GM18502 (cell line): Measurements from ENCODE around the gene ZNF467.

Source experiments
- ATAC-seq: cut with Tn5 transposase; IDR thresholded peaks from one replicate; pipeline ENCODE4 v1.9.1; 2021; ENCODE audit warnings: mild to moderate bottlenecking; ENCODE audit not compliant: unreplicated experiment, poor library complexity

The ZNF467 gene, protein sequence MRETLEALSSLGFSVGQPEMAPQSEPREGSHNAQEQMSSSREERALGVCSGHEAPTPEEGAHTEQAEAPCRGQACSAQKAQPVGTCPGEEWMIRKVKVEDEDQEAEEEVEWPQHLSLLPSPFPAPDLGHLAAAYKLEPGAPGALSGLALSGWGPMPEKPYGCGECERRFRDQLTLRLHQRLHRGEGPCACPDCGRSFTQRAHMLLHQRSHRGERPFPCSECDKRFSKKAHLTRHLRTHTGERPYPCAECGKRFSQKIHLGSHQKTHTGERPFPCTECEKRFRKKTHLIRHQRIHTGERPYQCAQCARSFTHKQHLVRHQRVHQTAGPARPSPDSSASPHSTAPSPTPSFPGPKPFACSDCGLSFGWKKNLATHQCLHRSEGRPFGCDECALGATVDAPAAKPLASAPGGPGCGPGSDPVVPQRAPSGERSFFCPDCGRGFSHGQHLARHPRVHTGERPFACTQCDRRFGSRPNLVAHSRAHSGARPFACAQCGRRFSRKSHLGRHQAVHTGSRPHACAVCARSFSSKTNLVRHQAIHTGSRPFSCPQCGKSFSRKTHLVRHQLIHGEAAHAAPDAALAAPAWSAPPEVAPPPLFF

DNA sequence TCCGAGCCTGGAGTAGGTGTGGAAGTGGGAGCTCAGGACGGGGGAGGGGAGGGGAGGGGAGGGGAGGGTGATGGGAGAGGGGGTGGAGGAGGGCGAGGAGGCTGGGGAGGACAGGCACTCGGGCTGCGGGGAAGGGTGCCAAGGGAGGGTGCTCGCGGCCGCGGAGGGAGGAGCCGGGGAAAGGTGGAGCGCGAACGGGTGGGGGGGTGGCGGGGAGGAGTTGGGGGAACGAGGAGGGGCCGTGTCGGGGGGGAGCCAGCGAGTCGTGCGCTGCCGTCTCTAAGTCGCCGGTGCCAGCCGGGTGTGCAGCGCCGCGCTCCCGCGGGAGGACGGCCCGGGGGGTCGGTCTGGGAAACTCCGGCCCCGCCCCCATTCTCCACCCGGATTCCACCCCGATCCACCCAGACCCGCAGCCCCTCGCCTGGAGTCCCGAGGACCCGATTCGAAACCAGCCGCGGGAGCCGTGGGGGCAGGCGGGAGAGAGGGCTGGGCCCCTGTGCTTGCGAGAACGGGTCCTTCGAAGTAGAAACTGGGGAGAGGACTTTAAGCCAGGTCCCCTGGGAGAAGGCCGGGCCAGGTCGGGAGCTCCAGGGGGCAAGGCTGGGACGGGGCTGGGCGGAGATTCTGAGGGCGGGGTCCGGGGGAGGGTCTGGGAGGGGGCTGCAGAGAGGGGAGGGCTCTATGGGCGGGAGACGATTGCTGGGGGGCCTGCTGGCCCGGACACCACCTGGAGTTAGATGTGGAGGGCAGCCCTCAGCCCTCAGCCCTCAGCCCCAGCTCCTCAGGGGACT lies at the start of gene ZNF467:
ZNF467 (minus strand) TSS at position 143 of the 791 bp plus-strand sequence. CDS start 2,556 bp downstream, outside the sequence.
- ATAC-seq, result no peak

DNA sequence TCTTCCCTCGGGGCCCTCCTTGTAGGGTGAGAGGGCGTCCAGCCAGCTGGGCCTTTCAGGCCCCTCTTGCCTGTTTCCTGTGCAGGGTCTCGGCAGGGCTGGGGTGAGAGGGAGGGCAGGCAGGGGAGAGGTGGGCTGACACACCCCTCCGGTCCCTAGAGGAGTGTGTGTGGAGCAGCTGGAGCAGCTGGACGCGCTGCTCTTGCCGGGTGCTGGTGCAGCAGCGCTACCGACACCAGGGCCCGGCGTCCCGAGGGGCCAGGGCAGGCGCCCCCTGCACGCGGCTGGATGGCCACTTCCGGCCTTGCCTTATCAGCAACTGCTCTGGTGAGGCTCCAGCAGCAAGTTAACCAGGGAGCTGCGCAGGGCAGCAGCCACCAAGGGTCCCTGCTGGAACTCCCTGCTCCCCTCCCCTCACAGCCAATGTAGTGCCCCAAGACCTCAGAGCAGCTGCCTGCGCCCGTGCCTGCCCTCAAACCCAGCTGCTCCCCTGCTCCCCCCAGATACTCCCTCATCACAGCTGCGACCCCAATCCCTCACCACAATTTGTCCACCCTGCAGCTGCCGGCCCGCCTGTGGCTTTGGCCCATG lies 49.1 kb upstream of the ZNF467 start:
- ATAC-seq, result no peak

DNA sequence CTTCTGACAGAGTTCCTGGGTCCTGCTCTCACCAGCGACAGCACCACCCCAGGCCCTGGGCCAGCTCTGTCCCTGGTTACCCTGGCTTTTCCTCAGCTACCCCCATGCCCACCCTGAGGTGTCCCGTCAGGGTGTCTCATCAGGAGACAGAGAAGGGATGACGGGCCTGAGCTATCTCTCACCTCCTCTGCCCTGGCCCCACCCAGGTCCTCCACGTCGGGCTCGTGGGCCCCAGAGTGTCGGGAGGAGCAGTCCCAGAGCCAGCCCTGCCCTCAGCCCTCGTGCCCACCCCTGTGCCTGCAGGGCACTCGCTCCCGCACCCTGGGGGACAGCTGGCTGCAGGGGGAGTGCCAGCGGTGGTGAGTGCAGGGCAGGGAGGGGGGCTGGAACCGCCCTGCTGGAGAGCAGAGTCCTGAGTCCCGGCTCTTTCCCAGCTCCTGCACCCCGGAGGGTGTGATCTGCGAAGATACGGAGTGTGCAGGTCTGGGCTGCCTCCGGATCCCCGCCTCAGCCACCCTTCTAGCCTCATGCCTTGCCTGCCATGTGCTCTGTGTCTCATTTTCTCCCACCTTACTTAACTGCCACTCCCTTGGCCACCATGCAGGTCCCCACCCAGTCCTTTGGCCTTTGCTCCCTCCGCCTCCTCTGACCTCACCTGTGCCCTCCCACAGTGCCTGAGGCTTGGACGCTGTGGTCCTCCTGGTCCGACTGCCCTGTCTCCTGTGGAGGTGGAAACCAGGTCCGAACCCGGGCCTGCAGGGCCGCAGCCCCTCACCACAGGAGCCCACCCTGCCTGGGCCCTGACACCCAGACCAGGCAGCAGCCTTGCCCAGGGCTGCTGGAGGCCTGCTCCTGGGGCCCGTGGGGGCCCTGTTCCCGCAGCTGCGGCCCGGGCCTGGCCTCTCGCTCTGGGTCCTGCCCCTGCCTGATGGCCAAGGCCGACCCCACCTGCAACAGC lies 48.1 kb upstream of the ZNF467 start:
- no peak for ATAC-seq

DNA sequence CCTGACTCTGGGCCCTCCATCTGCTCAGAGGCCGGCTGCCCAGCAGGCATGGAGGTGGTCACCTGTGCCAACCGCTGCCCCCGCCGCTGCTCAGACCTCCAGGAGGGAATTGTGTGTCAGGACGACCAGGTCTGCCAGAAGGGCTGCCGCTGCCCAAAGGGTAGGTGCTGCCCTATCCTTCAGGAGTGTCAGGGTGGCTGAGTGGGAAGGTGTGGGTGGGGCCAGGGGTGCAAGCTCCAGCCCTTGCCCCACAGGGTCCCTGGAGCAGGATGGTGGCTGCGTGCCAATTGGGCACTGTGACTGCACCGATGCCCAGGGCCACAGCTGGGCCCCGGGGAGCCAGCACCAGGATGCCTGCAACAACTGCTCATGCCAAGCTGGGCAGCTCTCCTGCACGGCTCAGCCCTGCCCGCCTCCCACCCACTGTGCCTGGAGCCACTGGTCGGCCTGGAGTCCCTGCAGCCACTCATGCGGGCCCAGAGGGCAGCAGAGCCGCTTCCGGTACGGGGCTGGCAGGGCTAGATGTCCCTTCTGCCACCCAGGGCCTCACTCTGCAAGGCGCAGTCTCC lies 47.3 kb upstream of the ZNF467 start:
- ATAC-seq, result no peak

DNA sequence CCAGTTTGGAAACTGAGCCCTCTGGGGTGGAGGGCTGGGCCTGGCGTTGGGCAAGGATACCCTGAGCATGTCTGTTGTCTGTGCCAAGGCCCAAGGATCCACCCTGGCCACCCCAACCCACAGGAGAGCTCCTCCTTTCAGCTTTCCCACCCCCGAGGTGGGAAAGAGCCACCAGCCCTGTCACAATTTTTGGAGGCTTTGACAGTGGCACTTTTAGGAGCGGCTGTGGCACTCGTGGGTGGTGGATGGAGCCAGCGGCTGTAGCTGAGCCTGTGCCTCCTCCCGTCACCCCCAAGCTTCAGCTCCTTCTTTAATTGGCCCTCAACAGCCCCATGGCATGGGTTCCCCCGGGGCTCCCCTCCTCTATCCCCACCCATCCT lies 46.6 kb upstream of the ZNF467 start:
- ATAC-seq, result no peak

DNA sequence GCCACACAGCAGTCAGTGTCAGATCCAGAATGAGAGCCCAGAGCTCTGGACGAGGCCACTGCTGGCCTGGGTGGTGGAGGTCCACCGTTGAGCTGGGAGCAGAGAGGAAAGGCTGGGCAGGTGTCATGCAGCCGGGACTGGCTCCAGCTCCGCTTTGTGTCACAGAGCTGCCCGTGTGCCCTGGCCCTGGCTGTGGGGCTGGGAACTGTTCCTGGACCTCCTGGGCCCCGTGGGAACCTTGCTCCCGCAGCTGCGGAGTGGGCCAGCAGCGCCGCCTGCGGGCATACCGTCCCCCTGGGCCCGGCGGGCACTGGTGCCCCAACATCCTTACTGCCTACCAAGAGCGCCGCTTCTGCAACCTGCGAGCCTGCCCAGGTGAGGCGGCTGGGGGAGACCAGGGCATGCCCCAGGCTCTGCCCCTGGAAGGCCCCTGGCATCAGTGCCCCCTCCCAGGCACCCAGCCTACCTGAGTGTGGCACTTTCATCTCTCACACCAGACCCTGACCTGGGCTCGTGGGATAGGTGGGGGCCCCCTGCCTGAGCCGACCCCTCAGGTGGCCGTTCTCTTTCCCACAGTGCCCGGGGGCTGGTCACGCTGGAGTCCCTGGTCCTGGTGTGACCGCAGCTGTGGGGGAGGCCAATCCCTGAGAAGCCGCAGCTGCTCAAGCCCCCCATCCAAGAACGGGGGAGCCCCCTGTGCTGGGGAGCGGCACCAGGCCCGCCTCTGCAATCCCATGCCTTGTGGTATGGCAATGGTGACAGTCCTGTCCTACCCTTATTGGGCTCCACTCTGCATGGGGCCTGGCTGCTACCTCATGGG lies 46.0 kb upstream of the ZNF467 start:
- no peak for ATAC-seq

DNA sequence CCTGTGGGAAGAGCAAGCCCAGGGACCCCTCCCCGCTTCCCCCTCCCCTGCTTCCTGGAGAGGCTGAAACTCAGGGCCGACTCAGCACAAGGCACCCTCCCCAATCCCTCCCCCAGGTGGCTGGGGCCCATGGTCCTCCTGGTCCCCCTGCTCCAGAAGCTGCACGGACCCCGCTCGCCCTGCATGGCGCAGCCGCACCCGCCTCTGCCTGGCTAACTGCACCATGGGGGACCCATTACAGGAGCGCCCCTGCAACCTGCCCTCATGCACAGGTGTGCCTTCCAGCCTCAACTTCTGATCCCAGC lies 45.1 kb upstream of the ZNF467 start:
- ATAC-seq, result no peak

DNA sequence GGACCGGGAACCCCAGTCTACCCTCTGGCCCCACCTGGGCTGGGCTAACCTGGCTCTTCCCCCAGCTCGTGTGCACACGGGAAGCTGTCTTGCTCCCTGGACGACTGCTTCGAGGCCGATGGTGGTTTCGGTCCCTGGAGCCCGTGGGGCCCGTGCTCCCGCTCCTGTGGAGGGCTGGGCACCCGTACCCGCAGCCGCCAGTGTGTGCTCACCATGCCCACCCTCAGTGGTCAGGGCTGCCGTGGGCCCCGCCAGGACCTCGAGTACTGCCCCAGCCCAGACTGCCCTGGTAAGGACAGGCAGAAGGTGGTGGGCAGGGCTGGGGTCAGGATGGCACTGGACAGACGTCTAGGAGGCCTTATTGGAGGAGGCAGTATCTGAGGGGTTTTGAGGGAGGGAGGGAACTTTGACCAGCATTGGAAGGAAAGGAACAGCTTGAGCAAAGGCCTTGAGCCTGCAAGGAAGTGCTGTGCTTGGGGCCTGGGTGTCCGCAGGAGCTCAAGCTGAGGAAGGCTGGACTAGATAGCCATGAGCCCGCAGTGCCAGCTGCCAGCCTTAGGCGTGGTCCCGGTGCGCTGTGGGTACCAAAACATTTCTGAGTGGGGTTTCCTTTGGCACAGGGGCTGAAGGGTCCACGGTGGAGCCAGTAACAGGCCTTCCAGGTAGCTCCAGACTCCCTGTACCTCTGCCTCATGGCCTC lies 44.6 kb upstream of the ZNF467 start:
- no peak for ATAC-seq

DNA sequence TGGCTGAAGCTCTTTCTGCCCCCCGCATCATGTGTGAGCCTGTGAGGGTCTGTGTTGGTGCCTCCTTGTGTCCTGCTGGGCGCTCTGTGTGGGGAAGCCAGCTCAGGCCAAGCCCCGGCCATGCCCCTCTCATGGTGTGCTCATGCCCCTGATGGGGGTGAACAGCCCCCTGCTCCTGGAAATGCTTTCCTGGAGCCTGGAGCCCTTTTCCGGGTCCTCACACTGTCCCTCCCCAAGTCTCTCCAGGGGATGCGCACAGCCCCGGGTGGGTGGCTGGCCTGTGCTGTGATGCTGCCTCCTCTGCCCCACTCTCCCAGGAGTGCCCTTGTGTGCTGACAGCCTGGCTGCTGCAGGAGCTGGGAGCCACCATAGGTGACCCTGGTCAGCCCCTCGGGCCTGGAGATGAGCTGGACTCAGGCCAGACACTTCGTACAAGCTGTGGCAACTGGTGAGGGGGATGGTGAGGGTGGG lies 43.9 kb upstream of the ZNF467 start:
- no peak for ATAC-seq

DNA sequence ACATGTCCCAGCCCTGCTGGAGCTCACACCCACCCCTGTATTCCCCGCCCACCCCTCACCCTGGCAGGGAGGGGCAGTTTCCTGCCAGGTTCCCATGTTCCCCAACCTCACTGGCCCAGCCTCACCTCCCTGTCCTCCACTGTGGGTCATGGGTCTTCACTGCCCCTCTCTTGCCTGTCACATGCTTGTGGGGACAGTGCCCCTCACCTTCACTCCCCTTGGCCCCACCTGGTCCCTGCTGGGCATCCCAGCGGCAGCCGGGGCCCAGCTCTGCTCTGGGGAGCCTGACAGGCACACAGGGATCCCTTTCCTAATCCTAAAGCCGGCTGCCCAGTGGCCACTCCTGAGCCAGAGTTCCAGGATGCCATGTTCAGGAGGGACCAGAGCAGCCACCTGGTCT lies 43.4 kb upstream of the ZNF467 start:
- no peak for ATAC-seq

DNA sequence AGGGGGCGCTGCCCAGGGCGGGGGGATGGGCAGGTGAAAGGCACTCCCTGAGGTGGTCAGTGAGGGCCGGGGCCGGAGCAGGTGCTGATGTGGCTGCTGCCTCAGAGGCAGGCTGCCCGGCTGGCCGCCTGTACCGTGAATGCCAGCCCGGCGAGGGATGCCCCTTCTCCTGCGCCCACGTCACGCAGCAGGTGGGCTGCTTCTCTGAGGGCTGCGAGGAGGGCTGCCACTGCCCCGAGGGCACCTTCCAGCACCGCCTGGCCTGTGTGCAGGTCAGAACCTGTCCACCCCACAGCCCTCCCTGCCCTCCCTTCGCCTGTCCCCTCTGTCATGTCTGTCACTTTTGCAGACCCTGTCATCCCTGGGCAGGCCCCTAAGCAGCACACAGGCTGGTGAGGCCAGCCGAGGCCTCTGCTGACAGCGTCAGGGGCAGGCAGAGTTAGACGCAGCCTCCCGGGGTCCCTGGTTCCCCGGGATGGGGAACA lies 42.9 kb upstream of the ZNF467 start:
- ATAC-seq, result no peak

DNA sequence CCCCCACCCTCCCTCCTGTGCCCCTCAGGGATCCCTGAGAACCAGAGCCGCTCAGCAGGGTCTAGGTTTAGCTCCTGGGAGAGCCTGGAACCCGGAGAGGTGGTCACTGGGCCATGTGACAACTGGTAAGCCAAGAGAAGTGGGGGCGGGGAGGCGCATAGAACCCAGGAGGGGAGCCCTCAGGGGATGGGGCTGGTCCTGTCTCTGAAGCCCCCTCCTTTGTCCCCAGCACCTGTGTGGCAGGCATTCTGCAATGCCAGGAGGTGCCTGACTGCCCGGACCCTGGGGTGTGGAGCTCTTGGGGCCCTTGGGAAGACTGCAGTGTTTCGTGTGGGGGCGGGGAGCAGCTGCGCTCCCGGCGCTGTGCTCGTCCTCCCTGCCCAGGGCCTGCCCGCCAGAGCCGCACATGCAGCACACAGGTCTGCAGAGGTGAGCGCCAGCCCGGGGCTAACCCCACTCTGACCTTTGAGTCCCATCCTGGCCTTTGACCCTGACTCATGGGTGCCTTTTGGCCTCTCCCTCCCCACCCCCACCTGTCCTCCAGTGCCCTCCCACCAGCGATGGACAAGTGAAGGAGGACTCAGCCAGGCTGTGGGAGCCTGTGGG lies 42.4 kb upstream of the ZNF467 start:
- ATAC-seq, result no peak

DNA sequence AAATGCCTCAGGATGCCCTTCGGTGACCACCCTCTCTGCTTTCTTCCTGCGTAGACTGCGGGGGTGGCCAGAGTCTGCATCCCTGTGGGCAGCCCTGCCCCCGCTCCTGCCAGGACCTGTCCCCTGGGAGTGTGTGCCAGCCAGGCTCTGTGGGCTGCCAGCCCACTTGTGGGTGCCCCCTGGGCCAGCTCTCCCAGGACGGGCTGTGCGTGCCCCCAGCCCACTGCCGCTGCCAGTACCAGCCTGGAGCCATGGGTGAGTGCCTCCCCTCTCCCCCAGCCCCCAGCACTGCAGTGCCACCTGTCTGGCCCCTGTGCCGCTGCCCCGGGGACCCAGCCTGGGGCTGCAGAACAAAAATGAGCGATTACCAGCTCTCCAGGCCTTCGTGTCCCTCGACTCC lies 41.7 kb upstream of the ZNF467 start:
- ATAC-seq, result no peak

DNA sequence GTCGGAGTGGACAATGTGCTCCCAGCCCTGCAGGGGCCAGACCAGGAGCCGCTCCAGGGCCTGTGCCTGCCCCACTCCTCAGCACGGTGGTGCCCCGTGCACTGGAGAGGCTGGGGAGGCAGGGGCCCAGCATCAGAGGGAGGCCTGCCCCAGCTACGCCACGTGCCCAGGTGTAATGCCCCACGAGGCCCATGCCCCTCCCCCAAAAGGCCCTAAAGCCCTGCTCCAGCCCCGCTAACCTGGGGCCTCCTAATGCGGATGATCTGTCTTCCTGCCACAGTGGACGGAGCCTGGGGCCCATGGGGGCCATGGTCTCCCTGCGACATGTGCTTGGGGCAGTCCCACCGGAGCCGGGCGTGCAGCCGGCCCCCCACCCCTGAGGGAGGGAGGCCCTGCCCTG lies 41.1 kb upstream of the ZNF467 start:
- ATAC-seq, result no peak

DNA sequence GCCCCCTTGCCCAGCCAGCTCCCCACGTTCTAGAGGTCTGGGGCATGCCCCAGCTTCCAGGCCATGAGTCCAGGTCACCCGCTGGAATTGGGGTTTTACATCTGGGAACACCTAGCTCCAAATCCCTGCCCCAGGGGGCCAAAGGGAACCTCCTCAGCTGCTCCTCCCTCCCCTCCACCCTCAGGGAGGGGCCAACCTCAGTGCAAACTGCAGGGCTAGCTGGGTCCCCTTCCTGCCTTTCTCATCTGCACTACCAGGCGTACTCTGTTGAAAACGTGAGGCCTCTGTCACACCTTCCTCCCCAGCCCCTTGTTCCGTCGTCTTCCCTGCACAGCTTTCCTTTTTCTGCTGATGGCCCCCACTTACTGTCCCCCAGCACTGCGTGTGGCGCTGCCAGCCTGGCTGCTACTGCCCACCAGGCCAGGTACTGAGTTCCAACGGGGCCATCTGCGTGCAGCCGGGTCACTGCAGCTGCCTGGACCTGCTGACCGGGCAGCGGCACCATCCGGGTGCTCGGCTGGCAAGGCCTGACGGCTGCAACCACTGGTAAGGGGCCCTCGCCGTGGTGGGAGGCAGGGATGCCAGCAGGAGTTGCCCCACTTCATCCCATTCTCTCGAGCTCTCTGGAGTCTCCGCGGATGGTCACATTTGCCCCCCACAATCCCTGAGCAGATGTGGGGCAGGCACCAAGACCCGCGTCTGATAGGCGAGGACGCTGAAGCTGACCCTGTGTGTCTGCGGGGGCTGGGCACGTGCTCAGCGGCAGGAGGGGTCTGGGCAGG lies 40.1 kb upstream of the ZNF467 start:
- ATAC-seq, result no peak

DNA sequence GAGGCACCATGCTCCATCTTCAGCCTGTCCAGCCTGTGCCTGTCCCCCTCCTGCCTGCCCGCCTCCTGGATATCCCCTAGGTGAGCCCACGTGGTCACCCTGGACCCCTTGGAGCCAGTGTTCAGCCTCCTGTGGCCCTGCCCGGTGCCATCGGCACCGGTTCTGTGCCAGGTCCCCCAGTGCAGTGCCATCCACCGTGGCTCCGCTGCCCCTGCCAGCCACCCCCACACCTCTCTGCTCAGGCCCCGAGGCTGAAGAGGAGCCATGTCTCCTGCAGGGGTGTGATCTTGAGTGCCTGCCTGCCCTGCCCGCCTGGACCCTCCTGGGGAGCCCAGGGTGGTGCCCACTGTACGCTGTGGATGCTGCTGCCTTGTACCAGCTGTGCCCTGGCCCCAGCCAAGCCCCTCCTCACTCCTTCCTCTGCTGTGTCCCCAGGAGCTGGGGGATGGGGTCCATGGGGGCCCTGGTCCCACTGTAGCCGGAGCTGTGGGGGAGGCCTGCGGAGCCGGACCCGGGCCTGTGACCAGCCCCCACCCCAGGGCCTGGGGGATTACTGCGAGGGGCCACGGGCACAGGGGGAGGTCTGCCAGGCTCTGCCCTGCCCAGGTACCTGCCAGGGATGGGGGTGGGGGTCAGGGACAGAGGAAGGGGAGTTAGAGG lies 38.6 kb upstream of the ZNF467 start:
- ATAC-seq, result no peak
